HPDE6-E6E7 (cell line): Measurements from ENCODE around the gene RSPO1.

Source experiments
- DNase-seq: peaks from one replicate; pipeline ENCODE4 v3.0.0; 2011; ENCODE audit warnings: missing footprints; ENCODE audit errors: extremely low spot score

The RSPO1 gene

GRCh38 chr1:37656881-37657280, 22.2 kb upstream of the RSPO1 start:
- DNase-seq: no peak

DNA sequence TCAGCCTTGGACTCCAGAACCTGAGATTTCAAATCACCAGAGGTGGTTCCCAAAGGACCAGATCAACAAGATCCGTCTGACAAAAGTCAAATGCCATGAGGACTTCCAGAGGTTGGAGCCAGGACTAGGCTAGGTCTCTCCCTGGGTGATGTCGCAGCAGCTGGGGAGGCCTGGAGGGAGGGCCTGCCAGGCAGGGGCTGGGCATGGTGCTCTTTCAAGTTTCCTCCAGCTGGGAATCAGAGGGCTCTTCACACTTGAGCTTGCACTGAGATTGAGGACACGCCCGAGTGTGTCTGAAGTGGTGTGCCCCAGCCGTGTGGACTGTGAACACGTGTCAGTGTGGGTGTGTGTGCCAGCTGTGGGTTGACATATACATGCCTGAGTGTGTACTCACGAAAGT, 21.3 kb upstream of the RSPO1 start:
- DNase-seq: no peak

GRCh38 chr1:37655274-37655673, 20.6 kb upstream of the RSPO1 start:
- no peak for DNase-seq

- no peak for DNase-seq
These were observed 19.2 kb upstream of the RSPO1 start for GRCh38 chr1:37653906-37654305.

DNA sequence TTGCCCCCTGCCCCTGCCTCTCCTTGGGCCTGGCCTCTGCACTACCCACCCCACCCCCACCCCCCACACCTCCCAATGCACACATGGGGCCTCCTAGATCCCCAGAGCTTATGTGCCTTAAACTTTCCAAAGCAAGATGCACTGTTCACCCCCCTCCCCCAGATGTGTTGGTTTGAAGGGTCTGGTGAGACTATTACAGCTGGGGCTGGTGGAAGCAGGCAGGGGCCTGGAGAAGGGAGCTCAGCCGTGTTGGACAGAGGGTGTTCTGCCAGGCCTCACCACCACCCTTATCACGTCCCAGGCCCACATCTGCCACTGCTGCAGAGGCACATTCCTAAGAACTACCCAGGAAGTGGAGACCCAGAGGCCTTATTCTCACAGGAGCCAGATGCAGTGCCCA, 18.3 kb upstream of the RSPO1 start:
- DNase-seq: no peak

GRCh38 chr1:37651803-37652202, 17.1 kb upstream of the RSPO1 start:
- no peak for DNase-seq

- no peak for DNase-seq
These were observed 16.0 kb upstream of the RSPO1 start for GRCh38 chr1:37650721-37651120.

- DNase-seq: no peak
These were observed 15.5 kb upstream of the RSPO1 start for GRCh38 chr1:37650173-37650572.

DNA sequence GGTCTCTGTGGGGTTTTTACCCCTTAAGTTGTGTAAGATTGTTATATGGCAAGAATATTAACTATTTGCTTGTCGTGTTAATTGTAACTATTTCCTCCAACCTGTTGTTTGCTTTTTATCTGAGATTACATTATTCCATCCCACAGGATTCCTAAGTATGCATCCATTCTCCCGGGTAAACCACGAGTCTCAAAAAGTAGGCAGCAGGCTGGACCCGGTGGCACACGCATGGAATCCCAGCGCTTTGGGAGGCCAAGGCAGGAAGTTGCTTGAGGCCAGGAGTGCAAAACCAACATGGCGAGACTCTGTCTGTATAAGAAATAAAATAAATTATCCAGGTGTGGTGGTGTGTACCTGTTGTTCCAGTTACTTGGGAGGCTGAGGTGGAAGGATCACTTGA, 12.6 kb upstream of the RSPO1 start:
- no peak for DNase-seq

GRCh38 chr1:37641059-37641458, 6.4 kb upstream of the RSPO1 start:
- no peak for DNase-seq

DNA sequence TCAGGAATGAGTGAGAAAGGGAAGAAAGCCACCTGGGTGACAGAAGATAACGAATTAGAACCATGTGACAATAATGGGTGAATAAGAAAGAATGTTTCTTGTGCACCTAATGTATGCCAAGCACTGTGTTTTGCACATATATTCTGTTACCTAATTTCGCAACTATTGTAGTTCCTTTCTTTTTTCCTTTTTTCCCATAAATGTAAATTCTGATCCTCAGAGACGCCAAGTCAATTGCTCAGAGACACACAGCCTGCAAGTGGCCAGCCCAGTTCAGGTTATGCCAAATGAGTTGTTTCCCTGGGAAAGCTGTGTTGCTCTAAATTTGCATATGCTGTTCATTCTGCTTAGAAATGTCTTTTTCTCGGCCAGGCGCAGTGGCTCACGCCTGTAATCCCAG, 1.7 kb upstream of the RSPO1 start:
- no peak for DNase-seq

DNA sequence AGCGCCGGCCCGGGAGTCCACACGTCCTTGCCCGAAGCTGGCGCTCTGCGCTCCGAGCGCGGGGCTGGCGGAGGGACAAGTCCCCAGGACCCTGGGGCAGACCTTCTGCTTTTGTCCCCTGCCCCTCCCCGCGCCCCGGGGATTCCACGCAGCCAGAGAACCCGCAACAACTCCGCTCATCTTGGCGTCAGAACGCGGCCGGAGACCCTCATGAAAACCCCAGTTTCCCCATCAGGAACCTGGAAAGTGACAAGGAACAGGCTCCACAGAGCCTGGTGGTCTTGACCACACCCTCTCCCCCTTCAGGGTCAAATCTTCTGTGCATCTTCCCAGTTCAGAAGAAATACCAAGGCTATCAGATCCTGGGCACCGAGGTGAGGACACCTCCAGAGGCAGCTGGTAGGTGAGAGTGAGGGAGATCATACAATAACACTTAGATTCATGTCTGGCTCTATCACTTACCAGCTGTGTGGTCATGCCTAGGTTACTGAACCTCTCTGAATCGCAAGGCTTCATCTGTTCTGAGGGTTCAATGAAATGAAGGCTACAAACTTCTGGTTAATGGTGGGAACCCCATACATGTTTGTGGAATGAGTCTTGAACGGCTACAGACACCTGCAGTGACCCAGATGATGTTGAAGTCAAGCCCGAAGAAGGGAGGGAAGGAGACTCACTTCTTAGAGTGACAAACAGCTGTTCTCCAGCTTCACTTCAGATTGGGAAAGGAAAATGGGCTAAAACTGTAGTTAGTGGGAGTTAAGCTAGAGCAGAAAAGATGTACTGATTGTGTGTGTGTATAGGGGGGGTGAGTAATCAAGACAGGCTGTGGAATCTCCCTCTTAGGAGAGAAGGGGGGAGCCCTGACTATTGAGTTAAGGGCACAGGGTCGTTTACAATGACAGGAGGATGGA, 555 bp upstream of the RSPO1 start:
- no peak for DNase-seq

DNA sequence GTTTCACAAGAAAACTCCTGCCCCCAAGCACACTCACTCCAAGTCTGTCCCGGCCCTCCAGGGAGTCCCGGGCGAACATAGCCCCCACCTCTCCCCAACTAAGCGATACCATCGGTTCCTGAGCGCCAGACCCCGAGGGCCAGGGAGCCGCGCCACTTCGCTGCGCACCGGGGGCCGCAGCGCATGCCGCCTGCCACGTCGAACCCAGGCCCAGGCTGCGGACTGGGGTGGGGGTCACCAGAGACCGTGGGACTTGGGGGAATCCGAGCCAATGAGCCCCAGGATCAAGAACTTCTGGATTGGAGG, 801 bp downstream of the RSPO1 start:
- no peak for DNase-seq

DNA sequence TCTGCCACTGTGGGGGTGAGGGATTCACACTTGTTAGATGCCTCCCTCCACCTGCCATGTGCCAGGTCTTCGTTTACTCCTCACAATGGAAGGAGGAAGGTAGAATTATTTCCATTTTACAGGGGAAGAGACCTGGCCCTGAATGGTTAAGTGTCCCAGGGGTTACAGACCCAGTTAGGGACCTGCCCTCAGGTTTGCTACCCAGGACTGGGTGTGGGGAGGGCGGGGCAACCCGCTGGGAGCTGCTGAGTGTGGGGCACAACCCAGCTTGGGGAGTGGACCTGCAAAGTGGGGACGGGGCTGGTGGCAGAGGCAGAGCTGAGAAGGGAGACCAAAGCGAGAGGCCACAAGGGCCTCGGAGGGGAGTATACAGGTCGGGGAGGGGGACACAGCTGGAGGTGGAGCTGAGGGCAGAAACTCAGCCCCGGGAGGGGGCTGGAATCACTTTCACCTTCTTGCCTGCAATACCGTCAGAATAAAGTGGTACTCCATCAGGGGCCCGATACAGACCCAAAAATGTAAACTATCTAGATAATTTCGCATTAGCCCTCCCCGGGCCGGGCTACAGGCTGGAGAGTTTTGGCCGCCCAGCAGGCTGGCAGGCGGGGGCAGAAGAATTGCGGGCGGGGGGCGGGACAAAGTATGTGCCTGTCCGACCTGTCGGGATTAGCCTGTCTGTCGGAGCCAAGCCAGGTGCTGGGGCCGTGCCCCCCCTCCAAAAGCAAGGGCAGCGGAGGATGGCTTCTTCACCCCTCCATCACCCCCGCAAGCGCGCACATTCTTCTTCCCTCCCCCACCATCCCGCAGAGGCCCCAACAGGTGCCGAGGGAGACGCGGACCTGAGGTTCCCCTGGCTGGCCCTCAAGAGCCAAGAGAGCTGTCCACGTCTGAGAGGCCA, 1.4 kb downstream of the RSPO1 start:
- DNase-seq: no peak

DNA sequence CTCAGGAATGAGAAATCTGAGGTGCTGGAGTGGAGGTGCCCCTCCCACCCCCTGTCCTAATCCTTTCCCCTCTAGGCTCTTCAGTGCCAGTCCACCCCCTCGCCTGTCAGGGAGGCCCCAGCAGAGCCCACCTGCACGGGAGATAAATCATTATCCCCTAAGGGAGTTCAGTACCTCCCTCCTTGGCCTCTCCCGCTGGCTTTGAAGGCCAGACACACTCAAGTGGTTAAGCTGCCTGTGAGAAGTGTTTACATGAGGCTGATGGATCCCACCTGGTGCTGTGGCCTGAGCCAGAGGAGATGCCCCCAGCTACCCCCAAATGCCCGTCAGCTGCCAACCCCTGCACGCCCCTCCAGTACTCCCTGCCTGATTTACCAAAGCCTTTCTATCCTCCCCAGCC, 3.7 kb downstream of the RSPO1 start:
- no peak for DNase-seq

DNA sequence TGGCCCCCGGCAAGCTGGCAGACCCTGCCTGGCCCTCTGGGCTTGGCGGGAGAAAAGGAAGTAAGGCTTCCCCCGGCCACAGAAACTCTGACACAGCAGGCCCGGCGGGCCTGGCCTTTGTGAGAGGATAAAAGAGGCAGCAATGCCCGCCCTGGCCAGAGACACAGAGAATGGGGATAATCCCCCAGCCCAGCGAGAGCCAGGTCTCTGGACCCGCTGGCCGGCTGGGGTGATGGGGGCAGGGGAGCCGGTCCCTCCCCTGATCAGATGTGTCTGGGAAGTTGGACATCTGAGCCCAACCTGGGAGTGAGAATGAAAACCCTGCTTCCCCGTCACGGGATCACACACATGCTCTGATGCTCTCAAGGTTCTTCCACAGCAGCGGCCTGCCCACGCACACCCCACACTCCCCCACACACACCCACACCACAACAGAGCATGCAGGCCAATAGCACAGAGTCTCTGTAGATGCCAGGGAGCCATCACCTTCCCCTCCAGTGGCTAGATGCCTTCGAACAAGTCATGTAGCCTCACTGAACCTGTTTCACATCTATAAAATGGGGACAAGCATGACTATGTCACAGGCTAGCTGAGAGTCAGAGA, 4.2 kb downstream of the RSPO1 start:
- DNase-seq: no peak

DNA sequence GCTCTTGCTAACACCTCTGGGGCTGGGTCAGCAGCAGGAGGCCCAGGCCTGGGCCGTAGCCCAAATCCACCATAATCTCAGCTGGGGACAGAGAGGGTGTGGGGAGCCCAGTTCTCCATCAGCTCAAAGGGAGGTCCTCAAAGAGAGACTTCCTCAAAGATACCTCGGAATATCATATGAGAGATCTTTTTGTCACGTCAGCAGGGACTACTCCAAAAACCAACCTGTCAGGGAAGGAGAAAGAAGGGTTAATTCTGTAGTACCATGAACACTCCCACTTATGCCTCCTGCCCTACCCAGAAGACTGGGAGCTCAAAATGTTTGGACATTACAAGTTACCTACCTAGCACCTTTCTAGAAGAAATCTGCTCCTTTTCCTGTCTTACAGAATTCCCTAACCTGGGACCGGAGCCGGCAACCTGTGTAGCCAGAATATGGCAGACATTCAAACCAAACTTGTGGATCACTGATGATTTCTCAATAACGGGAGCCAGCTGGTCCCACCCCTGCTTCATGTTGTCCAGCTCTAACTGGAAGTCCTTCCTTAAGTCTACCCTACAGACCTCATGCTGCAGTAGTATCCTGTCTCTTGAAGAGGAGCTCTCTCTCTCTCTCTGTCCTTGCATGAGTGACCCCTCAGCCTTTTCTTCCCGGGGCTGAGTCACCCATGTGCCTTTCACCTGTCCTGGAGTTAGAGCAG, 4.8 kb downstream of the RSPO1 start:
- DNase-seq: no peak

- DNase-seq: no peak
These were observed 5.7 kb downstream of the RSPO1 start for GRCh38 chr1:37629008-37629407.

- DNase-seq: no peak
These were observed 6.6 kb downstream of the RSPO1 start for GRCh38 chr1:37628026-37628556.

- no peak for DNase-seq
These were observed 12.6 kb downstream of the RSPO1 start for GRCh38 chr1:37622131-37622530.

DNA sequence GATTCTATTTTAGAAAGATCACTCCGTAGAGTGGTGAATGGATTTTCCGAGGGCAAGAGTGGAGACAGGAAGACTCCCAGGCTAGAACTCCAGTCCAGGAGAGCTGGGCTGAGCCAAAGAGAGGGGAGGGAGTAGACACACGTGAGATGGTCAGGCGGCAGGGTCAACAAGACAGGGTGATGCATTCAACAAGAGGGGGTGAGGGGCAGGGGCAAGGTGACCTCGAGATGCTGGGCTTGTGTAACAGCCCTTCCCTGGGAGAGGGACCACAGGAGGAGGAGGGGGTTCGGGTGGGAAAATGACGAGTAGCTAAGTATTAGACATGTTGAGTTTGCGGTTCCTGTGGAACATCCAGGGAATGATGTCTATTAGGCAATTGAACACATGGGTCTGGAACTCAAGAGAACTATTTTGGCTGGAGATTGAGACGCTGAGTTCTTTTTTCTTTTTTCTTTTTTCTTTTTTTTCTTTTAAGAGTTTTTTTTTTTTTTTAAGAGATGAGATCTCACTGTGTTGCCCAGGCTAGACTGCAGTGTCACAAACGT, 13.3 kb downstream of the RSPO1 start:
- no peak for DNase-seq
